Right lobe of liver (tissue), 4 donors: ENCODE data around the gene SAP130.

Source experiments
- CTCF ChIP-seq, 4 donors: fragments of 200-600 bp in 3 of 4; fragments of 450-650 bp in 1 of 4; IDR thresholded peaks; one replicate each; pipeline versions ENCODE4 v1.5.1 to v1.8.0; 2016 to 2022; ENCODE audit warnings: antibody characterized with exemption in 4 of 4, mild to moderate bottlenecking in 2 of 4
- POLR2A ChIP-seq: fragments of 450-650 bp; IDR thresholded peaks from one replicate; pipeline ENCODE4 v1.6.1; 2017; ENCODE audit warnings: antibody characterized with exemption, mild to moderate bottlenecking
- donor health status: DM: no; HTN: no; CAD: no.
- donor health status: DM: no; HTN: no; CAD: no.
- donor health status: DM: no; HTN: yes; CAD: no.

- TF ChIP-seq POLR2A (no peak), CTCF (IDR thresholded peaks at IDR 0.05) (no peak)
Observed at GRCh38 chr2:127917916-127918315, 109.9 kb downstream of the SAP130 start.
